Limb (tissue), 2 donors: Measurements from ENCODE around the gene ZNF804B.

ENCODE experiments used
- DNase-seq, 2 donors: peaks; one replicate each; pipeline ENCODE4 v3.0.0-alpha.2; 2016; ENCODE audit errors: extremely low spot score in 2 of 2

ZNF804B gene

DNA sequence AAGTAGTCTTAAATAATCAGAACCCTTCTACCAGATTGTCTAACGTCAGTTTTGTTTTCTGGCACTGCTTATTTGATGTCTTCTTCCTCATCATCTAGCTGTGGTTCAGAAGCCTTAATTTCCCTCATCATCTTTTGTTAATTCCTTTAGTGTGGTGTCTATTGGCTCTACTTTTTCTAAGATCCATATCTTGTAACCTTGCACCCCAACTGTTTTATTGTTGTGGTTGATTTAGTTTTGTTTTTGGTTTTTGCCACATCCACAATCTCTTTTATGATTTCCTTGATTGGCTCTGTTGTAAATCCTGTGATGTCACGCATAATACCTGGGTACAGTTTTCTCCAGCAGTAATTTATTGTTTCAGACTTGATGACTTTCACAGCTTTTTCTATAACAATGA, 499.6 kb downstream of the ZNF804B start:
- no peak for DNase-seq

DNA sequence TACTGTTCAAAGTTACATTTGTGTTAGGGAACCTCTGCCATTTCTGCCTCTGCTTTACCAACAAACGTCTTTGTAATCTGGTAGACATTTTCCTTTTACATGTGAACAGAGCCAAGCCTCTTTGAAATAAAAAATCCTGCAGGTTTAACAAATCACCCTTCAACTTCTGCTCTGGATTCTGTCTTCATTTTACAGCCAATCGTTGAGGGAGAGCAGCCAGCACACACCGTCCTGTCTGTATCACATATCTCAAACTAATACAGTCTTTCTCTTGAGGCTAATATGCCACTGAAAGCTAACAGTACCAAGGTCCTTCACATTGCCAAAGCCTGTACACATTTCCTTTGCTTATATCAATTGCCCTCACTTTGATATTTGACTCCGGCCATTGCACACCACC, 504.6 kb downstream of the ZNF804B start:
- no peak for DNase-seq

DNA sequence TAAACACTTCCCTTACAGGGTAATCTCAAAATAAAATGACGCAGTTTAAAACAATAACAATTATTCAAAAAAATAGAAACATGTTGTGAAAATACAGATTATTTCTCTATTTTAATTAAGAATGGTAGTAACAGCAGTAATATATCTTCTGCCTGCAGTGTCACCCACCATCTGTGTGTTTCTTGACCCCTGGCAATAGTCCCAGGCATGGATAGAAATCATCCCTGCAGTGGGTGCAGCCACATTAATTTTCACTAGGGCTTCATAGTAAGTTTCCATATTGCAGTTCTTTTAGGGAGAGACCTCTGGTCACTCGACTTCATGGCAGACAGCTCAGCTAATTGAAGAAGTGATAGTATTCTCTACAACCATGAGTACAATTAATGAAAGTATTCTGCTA, 506.1 kb downstream of the ZNF804B start:
- no peak for DNase-seq

DNA sequence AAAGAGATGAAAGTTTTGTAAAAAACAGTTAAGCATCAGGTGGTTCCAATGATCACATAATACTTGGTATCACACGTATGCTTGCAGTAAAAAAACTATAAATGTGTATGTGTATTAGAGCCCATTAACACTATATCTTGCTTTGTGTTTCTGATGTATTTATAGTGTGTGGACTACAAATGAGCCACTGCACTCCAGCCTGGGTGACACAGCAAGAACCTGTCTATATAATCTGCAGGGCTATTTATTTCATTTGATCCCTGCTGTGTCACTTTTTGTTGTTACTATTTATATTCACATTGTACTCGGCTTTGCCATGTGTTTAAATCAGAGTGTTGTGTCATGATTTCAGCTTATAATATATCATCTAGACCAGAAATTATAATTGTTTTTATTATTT, 523.8 kb downstream of the ZNF804B start:
- DNase-seq, result no peak

DNA sequence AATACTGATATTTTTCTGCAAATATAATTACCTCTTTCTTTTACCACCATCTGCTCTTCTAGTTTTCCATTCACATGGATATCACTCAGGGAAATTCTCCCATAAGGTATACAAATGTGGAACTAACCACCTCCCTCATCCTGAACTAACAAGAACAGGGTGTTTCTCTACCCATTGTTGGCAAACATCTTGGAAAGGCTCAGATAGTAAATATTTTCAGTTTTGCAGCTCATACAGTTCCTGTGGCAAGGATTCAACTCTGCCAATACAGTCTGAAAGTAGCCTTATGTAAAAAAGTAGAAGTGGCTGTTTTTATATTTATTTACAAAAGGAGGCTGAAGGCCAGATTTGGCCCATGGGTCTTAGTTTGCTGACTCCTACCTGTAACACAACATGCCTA, 549.0 kb downstream of the ZNF804B start:
- DNase-seq, result no peak

DNA sequence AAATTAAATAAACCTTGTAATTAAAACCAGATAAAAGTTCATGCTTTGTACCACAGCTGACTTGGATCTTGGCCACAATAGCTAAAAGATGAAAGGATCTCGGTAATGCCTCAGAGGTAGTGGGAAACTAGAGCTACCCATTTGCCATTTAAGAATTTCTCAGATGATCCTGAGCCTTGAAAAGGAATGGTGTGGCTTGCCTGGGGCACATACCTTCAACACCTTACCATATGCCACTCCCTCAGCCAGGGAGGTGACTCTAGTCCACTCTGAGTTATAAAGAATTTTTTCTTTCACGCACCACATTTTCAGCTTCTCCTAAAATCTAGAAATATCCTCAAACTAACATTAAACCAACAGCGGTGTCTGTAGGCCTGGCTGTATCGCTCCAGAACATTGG, 552.4 kb downstream of the ZNF804B start:
- DNase-seq, result no peak

DNA sequence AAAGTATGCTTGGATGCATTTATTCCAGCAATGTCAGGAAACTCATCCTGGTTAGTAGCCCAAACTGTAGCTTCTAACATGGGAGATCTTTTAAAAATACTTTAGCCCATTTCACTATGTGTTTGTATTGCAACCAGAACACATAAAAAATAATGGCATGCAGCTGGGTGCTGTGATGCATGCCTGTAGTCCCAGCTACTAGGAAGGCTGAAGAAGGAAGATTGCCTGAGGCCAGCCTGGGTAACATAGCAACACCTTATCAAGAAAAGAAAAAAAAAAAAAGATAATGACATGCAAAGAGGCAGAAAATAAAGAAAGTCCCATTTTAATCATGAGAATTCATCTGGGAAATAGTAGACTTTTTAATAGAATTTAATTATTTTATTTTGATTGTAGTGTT, 553.1 kb downstream of the ZNF804B start:
- no peak for DNase-seq

DNA sequence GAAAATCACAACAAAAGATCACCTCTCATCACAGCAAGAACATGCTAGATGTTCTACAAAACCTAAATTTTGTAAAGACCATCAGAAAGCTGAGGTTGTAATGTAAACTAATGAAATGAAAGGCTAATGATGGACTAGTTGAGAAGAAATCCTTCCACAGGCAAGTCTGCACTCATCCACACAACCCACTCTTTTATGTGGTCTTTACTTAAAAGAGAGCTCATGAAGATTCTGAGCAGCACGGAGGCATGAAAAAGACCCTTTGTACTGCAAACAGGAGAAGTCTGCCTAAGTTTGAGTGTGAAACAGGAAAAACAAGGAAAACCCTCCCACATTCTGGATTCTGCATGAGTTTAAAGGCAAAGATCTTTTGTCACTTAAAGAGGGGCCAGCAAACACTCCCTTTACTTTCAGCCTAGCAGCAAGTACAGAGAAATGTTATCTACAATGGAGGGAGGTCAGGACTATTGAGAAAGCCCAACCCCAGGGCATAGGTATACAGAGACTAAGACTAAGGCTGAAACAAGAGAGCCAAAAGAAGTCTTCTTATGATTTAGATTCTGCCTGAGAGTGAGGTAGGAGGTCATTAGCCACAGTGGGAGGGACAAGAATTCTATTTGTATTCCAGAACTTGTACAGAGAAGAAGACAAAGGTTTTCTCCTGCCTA, 557.2 kb downstream of the ZNF804B start:
- DNase-seq, result no peak

DNA sequence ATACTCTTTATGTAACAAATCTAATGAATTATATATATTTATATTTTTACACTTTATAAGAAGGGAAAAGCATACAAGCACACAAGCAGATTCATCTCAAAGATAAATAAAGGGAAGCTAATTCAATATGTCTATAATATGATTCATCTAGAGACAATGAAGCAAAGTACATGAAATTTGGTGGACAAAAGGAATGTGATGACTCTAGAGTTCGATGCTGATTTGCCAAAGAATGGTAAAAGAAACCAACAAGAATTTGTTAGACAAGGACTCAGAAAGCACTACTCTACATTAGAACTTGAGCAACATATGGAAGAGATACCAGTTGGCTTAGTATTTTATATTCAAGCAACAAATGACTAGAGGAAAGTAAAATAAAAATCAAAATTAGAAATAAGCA, 572.5 kb downstream of the ZNF804B start:
- DNase-seq, result no peak

DNA sequence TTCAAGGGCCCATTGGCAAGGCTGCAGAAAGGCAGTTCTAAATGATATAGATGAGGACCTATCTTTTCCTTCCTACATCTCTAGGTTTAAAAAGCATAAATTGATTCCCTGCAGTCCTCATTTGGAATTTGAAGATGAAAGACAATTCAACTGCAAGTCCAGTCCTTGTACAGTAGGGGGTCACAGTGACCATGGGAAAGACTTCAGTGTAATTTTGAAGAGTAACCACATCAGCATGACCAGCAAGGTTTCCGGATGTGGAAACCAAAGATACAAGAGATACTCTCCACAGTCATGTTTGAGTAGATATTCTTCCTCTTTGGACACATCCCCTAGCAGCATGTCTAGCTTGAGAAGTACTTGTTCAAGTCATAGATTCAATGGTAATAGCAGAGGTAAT, 575.3 kb downstream of the ZNF804B start:
- no peak for DNase-seq

DNA sequence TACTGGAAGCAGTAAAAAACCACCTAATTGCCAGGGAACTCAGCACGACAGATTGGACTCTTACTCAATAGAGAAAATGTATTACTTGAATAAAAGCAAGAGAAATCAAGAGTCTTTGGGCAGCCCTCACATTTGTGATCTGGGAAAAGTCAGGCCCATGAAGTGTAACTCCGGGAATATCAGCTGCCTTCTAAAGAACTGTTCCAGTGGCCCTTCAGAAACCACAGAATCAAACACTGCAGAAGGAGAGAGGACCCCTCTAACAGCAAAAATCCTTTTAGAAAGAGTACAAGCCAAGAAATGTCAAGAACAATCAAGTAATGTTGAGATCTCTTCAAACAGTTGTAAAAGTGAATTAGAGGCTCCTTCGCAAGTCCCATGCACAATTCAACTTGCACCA, 576.0 kb downstream of the ZNF804B start:
- DNase-seq, result no peak

DNA sequence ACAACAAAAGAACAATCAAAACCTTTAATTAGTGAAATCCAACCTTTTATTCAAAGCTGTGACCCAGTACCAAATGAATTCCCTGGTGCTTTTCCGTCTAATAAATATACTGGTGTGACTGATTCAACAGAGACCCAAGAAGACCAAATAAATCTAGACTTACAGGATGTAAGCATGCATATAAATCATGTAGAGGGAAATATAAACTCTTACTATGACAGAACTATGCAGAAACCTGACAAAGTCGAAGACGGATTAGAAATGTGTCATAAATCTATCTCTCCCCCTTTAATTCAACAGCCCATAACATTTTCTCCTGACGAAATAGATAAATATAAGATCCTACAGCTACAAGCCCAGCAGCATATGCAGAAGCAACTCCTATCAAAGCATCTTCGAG, 576.6 kb downstream of the ZNF804B start:
- DNase-seq, result no peak

DNA sequence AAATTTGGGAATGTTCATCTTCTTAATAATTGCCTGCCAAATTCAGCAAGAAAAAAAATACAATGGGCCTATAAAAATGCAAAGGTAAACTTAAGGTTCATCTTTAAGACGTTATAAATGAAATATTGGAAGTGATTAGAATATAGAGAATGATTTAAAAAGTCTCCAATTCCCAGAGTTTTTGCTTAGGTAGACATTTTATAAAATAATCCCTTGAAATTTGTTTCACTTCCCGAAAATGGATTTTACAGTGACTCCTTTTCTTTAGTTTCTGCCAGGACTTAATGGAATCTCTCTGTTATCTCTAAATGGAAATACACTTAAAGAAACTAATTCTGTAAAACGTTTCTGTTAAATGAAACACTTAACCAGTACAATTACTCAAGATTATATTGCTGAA, 580.2 kb downstream of the ZNF804B start:
- no peak for DNase-seq

DNA sequence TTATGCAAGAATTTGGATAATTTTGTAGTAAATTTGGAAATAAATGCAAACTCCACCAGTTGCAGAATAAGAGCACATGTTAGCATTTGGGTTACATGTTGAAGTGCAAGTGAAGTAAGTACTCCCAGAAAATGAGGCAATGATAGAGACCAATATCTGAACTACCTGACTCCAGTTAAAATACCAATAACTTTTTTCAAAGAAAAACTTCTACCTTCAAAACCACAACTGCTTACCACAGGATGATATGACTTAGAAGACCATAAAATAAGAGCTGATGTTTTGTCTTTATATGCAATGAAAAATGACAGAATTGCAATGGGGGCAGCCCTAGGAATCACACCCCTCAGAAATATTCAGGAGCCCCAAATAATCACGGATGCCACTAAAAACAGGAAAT, 597.6 kb downstream of the ZNF804B start:
- no peak for DNase-seq

DNA sequence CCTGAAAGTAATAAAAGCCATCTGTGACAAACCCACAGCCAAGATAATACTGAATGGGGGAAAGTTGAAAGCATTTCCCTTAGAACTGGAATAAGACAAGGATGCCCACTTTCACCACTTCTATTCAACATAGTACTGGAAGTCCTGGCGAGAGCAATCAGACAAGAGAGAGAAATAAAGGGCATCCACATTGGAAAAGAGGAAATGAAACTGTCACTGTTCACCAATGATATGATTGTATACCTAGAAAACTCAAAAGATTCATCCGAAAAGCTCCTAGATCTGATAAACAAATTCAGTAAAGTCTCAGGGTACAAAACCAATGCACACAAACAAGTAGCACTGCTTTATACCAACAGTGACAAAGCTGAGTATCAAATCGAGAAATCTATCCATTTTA, 617.7 kb downstream of the ZNF804B start:
- DNase-seq, result no peak

DNA sequence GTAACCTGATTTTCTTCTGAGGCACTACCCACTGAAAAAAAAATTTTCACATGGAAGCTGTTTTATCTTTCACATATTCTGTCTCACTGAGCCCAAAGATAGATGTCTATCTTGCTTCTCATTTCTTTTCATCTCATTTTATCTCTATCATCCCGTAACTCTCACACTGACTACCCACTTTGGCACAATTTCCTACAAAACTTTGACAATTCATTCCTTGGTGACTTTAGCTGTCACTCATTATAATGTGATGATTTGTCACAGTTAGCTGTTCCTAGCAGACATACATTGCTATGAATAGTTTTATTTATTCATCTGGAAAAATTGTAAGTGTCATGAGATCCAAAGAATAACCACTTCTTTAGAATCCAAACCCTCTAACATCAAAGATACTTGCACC, 625.9 kb downstream of the ZNF804B start:
- DNase-seq, result no peak
